Endometrial microvascular endothelial cells (primary cell): Measurements from ENCODE around the gene KATNA1. TPM values are rescaled to one million over a fixed set of nuclear protein-coding genes. Genes with fewer than 3 reads are reported as not detected.

Source experiments
- in situ Hi-C: cut with HindIII; loops from 2 replicates; pipeline ENCODE4 v1.10.0; 2017; ENCODE audit warnings: low sequenced_read_pairs, low pct_unique_long_range_greater_than_20kb; ENCODE audit errors: inconsistent ontology term
- total RNA-seq: library from RNA; depleted of rRNA; stranded (reverse); fragments of >200 nt; gene quantifications from one replicate; pipeline ENCODE4 v1.2.3, GENCODE V29; 2015; ENCODE audit errors: inconsistent ontology term

KATNA1 gene
- total RNA-seq, 1 donor from 2014 or later, result 30.1 TPM

GRCh38 chr6:149627672-149628071 lies 20.8 kb downstream of the KATNA1 start:
- in situ Hi-C loops, result no loop called here

GRCh38 chr6:149615805-149616204 lies 32.7 kb downstream of the KATNA1 start:
- in situ Hi-C loops, result no loop called here

- in situ Hi-C loops, result no loop called here
Measured at GRCh38 chr6:149614337-149614736, 34.2 kb downstream of the KATNA1 start.

- in situ Hi-C loops, result no loop called here
Measured at GRCh38 chr6:149608381-149608982, 40.0 kb downstream of the KATNA1 start.

- in situ Hi-C loops, result no loop called here
Measured at GRCh38 chr6:149600508-149600907, 48.0 kb downstream of the KATNA1 start.

GRCh38 chr6:149593408-149593807 lies 55.1 kb downstream of the KATNA1 start:
- in situ Hi-C loops, result no loop called here

- in situ Hi-C loops, result no loop called here
Measured at GRCh38 chr6:149592983-149593382, 55.5 kb downstream of the KATNA1 start.

- in situ Hi-C loops, result no loop called here
Measured at GRCh38 chr6:149586149-149586548, 62.4 kb downstream of the KATNA1 start.

GRCh38 chr6:149581349-149581748 lies 67.2 kb downstream of the KATNA1 start:
- in situ Hi-C loops, result no loop called here

GRCh38 chr6:149580880-149581279 lies 67.6 kb downstream of the KATNA1 start:
- in situ Hi-C loops, result no loop called here

GRCh38 chr6:149567945-149568585 lies 80.4 kb downstream of the KATNA1 start:
- in situ Hi-C loops, result no loop called here

- in situ Hi-C loops, result no loop called here
Measured at GRCh38 chr6:149567194-149567586, 81.3 kb downstream of the KATNA1 start.

GRCh38 chr6:149566410-149567193 lies 81.9 kb downstream of the KATNA1 start:
- in situ Hi-C loops, result no loop called here

GRCh38 chr6:149565527-149566409 lies 82.7 kb downstream of the KATNA1 start, which contains the start of gene GINM1:
Gene GINM1 (plus strand): TSS chr6:149566375. CDS start chr6:149566415, 40 bp downstream.
- in situ Hi-C loops, result no loop called here

- in situ Hi-C loops, result no loop called here
Measured at GRCh38 chr6:149563928-149564325, 84.6 kb downstream of the KATNA1 start.

- in situ Hi-C loops, result no loop called here
Measured at GRCh38 chr6:149563203-149563927, 85.1 kb downstream of the KATNA1 start.

GRCh38 chr6:149560736-149561135 lies 87.8 kb downstream of the KATNA1 start:
- in situ Hi-C loops, result no loop called here

- in situ Hi-C loops, result no loop called here
Measured at GRCh38 chr6:149559389-149559788, 89.1 kb downstream of the KATNA1 start.
